IMR-90 (cell line): ENCODE measurements around the gene TRIM49B. TPM values are rescaled to one million over a fixed set of nuclear protein-coding genes. Genes with fewer than 3 reads are reported as not detected.
"Not testable (repeated sequence)": the region's sequence is repeated elsewhere in the genome, so short reads cannot be mapped to it uniquely, and the experiment has no call there.

Experiments
- ATAC-seq: fragments of 200-7000 bp; cut with Tn5 transposase; 2 replicates; pipeline ENCODE4 v1.9.1; 2020; ENCODE audit warnings: low read depth, mild to moderate bottlenecking, moderate library complexity
- Bru-seq: library from RNA; stranded (reverse); fragments of 400-500 nt; gene quantifications from one replicate; lab custom pipeline; 2021; lab: Mats Ljungman, UMichigan
- BruChase-seq, 2 experiments: library from RNA; stranded (reverse); fragments of 400-500 nt; gene quantifications; one replicate each; lab custom pipeline; 2021; lab: Mats Ljungman, UMichigan
- BruUV-seq: library from RNA; stranded (reverse); fragments of 400-500 nt; replicated peaks from 2 replicates; lab custom pipeline; 2021; lab: Mats Ljungman, UMichigan
- CTCF ChIA-PET: fragments of 300-600 bp; formaldehyde crosslinking; extraction: SDS; loops from one replicate; lab custom pipeline; 2021; ENCODE audit warnings: antibody characterized with exemption; lab: Yijun Ruan, JAX
- POLR2A ChIA-PET: fragments of 300-600 bp; sonication (Branson Sonifier 250); formaldehyde crosslinking; loops from one replicate; lab custom pipeline; 2022; ENCODE audit warnings: antibody characterized with exemption; ENCODE audit not compliant: unreplicated experiment; lab: Charles Lee
- DNase-seq: peaks from one replicate; pipeline ENCODE4 v3.0.0; 2013
- H2AFZ ChIP-seq: replicated peaks from 2 replicates; pipeline ENCODE3; 2013; ENCODE audit warnings: low read length, mild to moderate bottlenecking; ENCODE audit not compliant: poor library complexity
- H2AK5ac ChIP-seq: 2 replicates; pipeline ENCODE4 v1.6.1; 2013; ENCODE audit warnings: low read depth, low read length, inconsistent platforms
- H2AK9ac ChIP-seq: replicated peaks from 2 replicates; pipeline ENCODE3; 2013; ENCODE audit warnings: mild to moderate bottlenecking, low read depth, low read length, moderate library complexity; ENCODE audit not compliant: poor library complexity
- H2BK120ac ChIP-seq: 2 replicates; pipeline ENCODE4 v1.6.1; 2013; ENCODE audit warnings: low read depth, low read length, inconsistent platforms
- H2BK15ac ChIP-seq: 3 replicates; pipeline ENCODE4 v1.6.1; 2013; ENCODE audit warnings: low read depth, low read length, inconsistent platforms
- H2BK20ac ChIP-seq: 2 replicates; pipeline ENCODE4 v1.6.1; 2013; ENCODE audit warnings: low read depth, mild to moderate bottlenecking, inconsistent platforms, low read length, moderate library complexity
- H2BK5ac ChIP-seq: 2 replicates; pipeline ENCODE4 v1.6.1; 2013; ENCODE audit warnings: mild to moderate bottlenecking, low read depth, low read length, inconsistent platforms; ENCODE audit not compliant: poor library complexity, severe bottlenecking
- H3K14ac ChIP-seq: replicated peaks from 2 replicates; pipeline ENCODE4 v1.6.1; 2013; ENCODE audit warnings: low read depth, low read length, inconsistent platforms
- H3K18ac ChIP-seq: 2 replicates; pipeline ENCODE4 v1.6.1; 2013; ENCODE audit warnings: low read depth, low read length, control low read depth
- H3K23ac ChIP-seq: 2 replicates; pipeline ENCODE4 v1.6.1; 2013; ENCODE audit warnings: low read depth, low read length, inconsistent platforms
- H3K27ac ChIP-seq: 2 replicates; pipeline ENCODE4 v1.5.1; 2013; ENCODE audit warnings: mild to moderate bottlenecking, control low read depth, low read length; ENCODE audit not compliant: insufficient read depth
- H3K27me3 ChIP-seq: 2 replicates; pipeline ENCODE4 v1.6.1; 2013; ENCODE audit warnings: low read length; ENCODE audit not compliant: control insufficient read depth, insufficient read depth
- H3K36me3 ChIP-seq: 2 replicates; pipeline ENCODE4 v1.6.1; 2013; ENCODE audit warnings: low read length, mixed read lengths; ENCODE audit not compliant: control insufficient read depth, insufficient read depth
- H3K4ac ChIP-seq: 2 replicates; pipeline ENCODE4 v1.6.1; 2013; ENCODE audit warnings: low read depth, low read length, inconsistent platforms
- H3K4me1 ChIP-seq: 2 replicates; pipeline ENCODE4 v1.6.1; 2013; ENCODE audit warnings: low read length, mixed read lengths; ENCODE audit not compliant: control insufficient read depth, insufficient read depth
- H3K4me2 ChIP-seq: 2 replicates; pipeline ENCODE4 v1.6.1; 2013; ENCODE audit warnings: low read depth, mild to moderate bottlenecking, control low read depth, low read length, moderate library complexity
- H3K4me3 ChIP-seq: 2 replicates; pipeline ENCODE4 v1.5.1; 2013; ENCODE audit warnings: low read depth, mild to moderate bottlenecking, control low read depth, low read length, moderate library complexity; ENCODE audit not compliant: insufficient read depth
- H3K56ac ChIP-seq: 2 replicates; pipeline ENCODE4 v1.6.1; 2013; ENCODE audit warnings: low read length, inconsistent platforms; ENCODE audit not compliant: insufficient read depth; ENCODE audit errors: extremely low read depth
- H3K79me1 ChIP-seq, 2 experiments: 2 replicates each; pipeline ENCODE4 v1.6.1; 2013; ENCODE audit warnings: low read length in 2 of 2, inconsistent platforms in 1 of 2, low read depth in 1 of 2
- H3K9ac ChIP-seq: 2 replicates; pipeline ENCODE4 v1.6.1; 2013; ENCODE audit warnings: low read depth, low read length, control low read depth
- H3K9me1 ChIP-seq: 2 replicates; pipeline ENCODE4 v1.6.1; 2013; ENCODE audit warnings: low read length, inconsistent platforms; ENCODE audit not compliant: insufficient read depth
- H3K9me3 ChIP-seq: 2 replicates; pipeline ENCODE4 v1.6.1; 2013; ENCODE audit warnings: low read length; ENCODE audit not compliant: control insufficient read depth, insufficient read depth
- H4K20me1 ChIP-seq: 2 replicates; pipeline ENCODE4 v1.6.1; 2013; ENCODE audit warnings: low read length, inconsistent platforms; ENCODE audit not compliant: insufficient read depth
- H4K5ac ChIP-seq: 2 replicates; pipeline ENCODE4 v1.6.1; 2013; ENCODE audit warnings: mild to moderate bottlenecking, low read depth, low read length, control low read depth
- H4K8ac ChIP-seq, 2 experiments: 2 replicates each; pipeline ENCODE4 v1.6.1; 2013; ENCODE audit warnings: low read depth in 2 of 2, low read length in 2 of 2, control low read depth in 1 of 2, inconsistent platforms in 1 of 2
- H4K91ac ChIP-seq: 2 replicates; pipeline ENCODE4 v1.6.1; 2013; ENCODE audit warnings: low read depth, low read length, inconsistent platforms; ENCODE audit not compliant: insufficient read depth
- WGBS, 2 experiments: methylation state at CpG; one replicate each; pipeline versions ENCODE4 v1.1.5 to v1.1.7; 2013; ENCODE audit warnings: missing lambda C conversion rate in 2 of 2; ENCODE audit not compliant: insufficient read length in 1 of 2; ENCODE audit errors: extremely low coverage in 2 of 2; 5-methylcytosine and 5-hydroxymethylcytosine counted together
- dilution Hi-C: fragments of 300-500 bp; cut with HindIII; formaldehyde crosslinking; loops from one replicate; pipeline ENCODE4 v1.14.3; 2018; ENCODE audit warnings: low sequenced_read_pairs; ENCODE audit not compliant: unreplicated experiment
- in situ Hi-C: fragments of 300-500 bp; cut with MboI; formaldehyde crosslinking; loops from 3 replicates; pipeline ENCODE4 v1.14.3; 2019; ENCODE audit warnings: low sequenced_read_pairs, inconsistent platforms, mixed read lengths
- intact Hi-C: fragments of 100-400 bp; cut with micrococcal nuclease; formaldehyde crosslinking; loops from 2 replicates; pipeline ENCODE4 v1.10.0; 2022
- long read RNA-seq: library from polyadenylated mRNA; unstranded; transcript quantifications from one replicate; pipeline ENCODE4 v2.0.0, GENCODE V29; 2021; ENCODE audit not compliant: unreplicated experiment
- polyA plus RNA-seq, 3 experiments: library from polyadenylated mRNA; depleted of rRNA; stranded (reverse); fragments of >200 nt; gene quantifications; 2 replicates each; pipeline ENCODE4 v1.2.3, GENCODE V29; 2012; ENCODE audit warnings: low replicate concordance in 1 of 3
- total RNA-seq: library from RNA; depleted of rRNA; stranded (reverse); fragments of >200 nt; gene quantifications from 2 replicates; pipeline ENCODE4 v1.2.3, GENCODE V29; 2012; rRNA removed

TRIM49B gene
- not detected in 2 replicates for total RNA-seq
- not detected in 2 replicates for polyA plus RNA-seq (2012; rRNA removed)
- polyA plus RNA-seq (2012; cell fraction: cytosol; rRNA removed) = not detected in 2 replicates
- polyA plus RNA-seq (2012; cell fraction: nucleus; rRNA removed; ENCODE audit: low replicate concordance) = not detected in 2 replicates
- not detected for Bru-seq, nascent RNA
- not detected for BruChase-seq, experiment 1, labeled RNA remaining after a 6-hour chase
- not detected for BruChase-seq, experiment 2, labeled RNA remaining after a 2-hour chase
- long read RNA-seq = 0 reads

GRCh38 chr11:49028523-49028922, at the start of gene TRIM49B:
Gene TRIM49B, plus strand, starts transcription at chr11:49028823. Its CDS starts 2,777 bp downstream, at chr11:49031600.
- DNase-seq, H2AK5ac ChIP-seq, H2BK20ac ChIP-seq, ATAC-seq, H3K4me2 ChIP-seq, POLR2A ChIA-PET, H3K4ac ChIP-seq, H3K4me1 ChIP-seq, H3K23ac ChIP-seq, H3K18ac ChIP-seq, CTCF ChIA-PET, H3K9me1 ChIP-seq, in situ Hi-C loops, H3K36me3 ChIP-seq, H2BK120ac ChIP-seq, H3K14ac ChIP-seq, intact Hi-C loops, H3K4me3 ChIP-seq, BruUV-seq, H3K79me1 ChIP-seq, H4K91ac ChIP-seq, H4K20me1 ChIP-seq, H3K27me3 ChIP-seq, dilution Hi-C loops, H2BK5ac ChIP-seq, H4K5ac ChIP-seq, H2AK9ac ChIP-seq, H2AFZ ChIP-seq, H2BK15ac ChIP-seq, H3K56ac ChIP-seq, H3K9ac ChIP-seq, H3K27ac ChIP-seq, H4K8ac ChIP-seq, H3K9me3 ChIP-seq: not testable (repeated sequence)
- no CpG with 5 or more reads among the region's 2 CpGs for WGBS, 2 experiments

GRCh38 chr11:48983785-48984184, 44.8 kb upstream of the TRIM49B start, which contains the start of gene TRIM51G:
Gene TRIM51G, minus strand, starts transcription at chr11:48983885. Its CDS starts 2,190 bp downstream, at chr11:48981695.
- H3K27me3 ChIP-seq, H2AFZ ChIP-seq, H2AK5ac ChIP-seq, ATAC-seq, H4K8ac ChIP-seq, H3K27ac ChIP-seq, H2BK5ac ChIP-seq, H4K5ac ChIP-seq, DNase-seq, intact Hi-C loops, H2BK120ac ChIP-seq, H3K56ac ChIP-seq, H3K4me1 ChIP-seq, H4K20me1 ChIP-seq, H3K4ac ChIP-seq, dilution Hi-C loops, H4K91ac ChIP-seq, H3K4me2 ChIP-seq, CTCF ChIA-PET, H2BK20ac ChIP-seq, H2BK15ac ChIP-seq, POLR2A ChIA-PET, H3K9ac ChIP-seq, H3K36me3 ChIP-seq, H3K18ac ChIP-seq, in situ Hi-C loops, H3K23ac ChIP-seq, H2AK9ac ChIP-seq, H3K9me3 ChIP-seq, BruUV-seq, H3K14ac ChIP-seq, H3K9me1 ChIP-seq, H3K79me1 ChIP-seq, H3K4me3 ChIP-seq: not testable (repeated sequence)
